ENCODE data around the gene SRGAP1. TPM values are rescaled to one million over a fixed set of nuclear protein-coding genes. Genes with fewer than 3 reads are reported as not detected.

Gene SRGAP1
- total RNA-seq, 1 donor = 26.1 TPM

GRCh38 chr12:63906876-63907275 lies 62.4 kb downstream of the SRGAP1 start:
- no peaks in the 10 kb centered on the region for H3K27me3 ChIP-seq (ENCODE audit: insufficient read depth, low read length)
- H3K9me3 ChIP-seq (ENCODE audit: low read depth, low read length) = no peaks in the 10 kb centered on the region
- no peak for DNase-seq (ENCODE audit: insufficient read length, low spot score, missing footprints)
- H3K4me3 ChIP-seq (ENCODE audit: insufficient read depth, low read length) = no peak overlapping the region
- H4K20me1 ChIP-seq (ENCODE audit: insufficient read depth, low read length) = peaks cover 4% of the 10 kb centered on the region
- no peak overlapping the region for H3K4me2 ChIP-seq (ENCODE audit: insufficient read depth, low read length)
- H3K79me2 ChIP-seq (ENCODE audit: insufficient read depth, low read length) = peaks cover 95% of the 10 kb centered on the region
- no peaks in the 10 kb centered on the region for H3K36me3 ChIP-seq (ENCODE audit: insufficient read depth, low read length)
- no peak for TF ChIP-seq CTCF (IDR thresholded peaks at IDR 0.05; ENCODE audit: extremely low read depth, low read depth, low read length)
- no peak overlapping the region for H2AFZ ChIP-seq (ENCODE audit: low read length)
- H3K27ac ChIP-seq (ENCODE audit: low read depth, low read length) = no peak overlapping the region
- peaks cover 4% of the 10 kb centered on the region for H3K4me1 ChIP-seq (ENCODE audit: insufficient read depth, low read length)

DNA sequence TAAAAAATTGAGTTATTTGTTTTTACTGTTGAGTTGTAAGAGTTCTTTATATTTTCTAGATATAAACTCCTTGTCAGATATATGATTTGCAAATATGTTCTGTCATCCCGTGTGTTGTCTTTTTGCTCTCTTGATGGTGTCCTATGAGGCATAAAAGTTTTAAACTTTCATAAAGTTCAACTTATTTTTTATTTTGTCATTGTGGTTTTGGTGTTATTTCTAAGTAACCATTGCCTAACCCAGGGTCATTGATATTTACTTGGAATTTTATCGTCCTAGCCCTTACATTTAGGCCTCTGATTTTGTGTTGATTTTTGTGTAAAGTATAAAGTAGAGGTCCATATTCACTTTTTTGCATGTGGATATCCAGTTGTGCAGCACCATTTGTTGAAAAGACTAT lies 63.1 kb downstream of the SRGAP1 start:
- Histone ChIP-seq H3K9me3 (ENCODE audit: low read depth, low read length) (no peaks in the 10 kb centered on the region), H3K4me3 (ENCODE audit: insufficient read depth, low read length) (no peak overlapping the region), H2AFZ (ENCODE audit: low read length) (no peak overlapping the region), H3K36me3 (ENCODE audit: insufficient read depth, low read length) (no peaks in the 10 kb centered on the region), H3K27me3 (ENCODE audit: insufficient read depth, low read length) (no peaks in the 10 kb centered on the region), H3K27ac (ENCODE audit: low read depth, low read length) (no peak overlapping the region), H3K79me2 (ENCODE audit: insufficient read depth, low read length) (peaks cover 95% of the 10 kb centered on the region), H4K20me1 (ENCODE audit: insufficient read depth, low read length) (peaks cover 4% of the 10 kb centered on the region), H3K4me2 (ENCODE audit: insufficient read depth, low read length) (no peak overlapping the region), H3K4me1 (ENCODE audit: insufficient read depth, low read length) (peaks cover 4% of the 10 kb centered on the region)
- no peak for DNase-seq (ENCODE audit: insufficient read length, low spot score, missing footprints)
- no peak for TF ChIP-seq CTCF (IDR thresholded peaks at IDR 0.05; ENCODE audit: extremely low read depth, low read depth, low read length)

GRCh38 chr12:63909746-63910145 lies 65.2 kb downstream of the SRGAP1 start:
- Histone ChIP-seq H3K27me3 (ENCODE audit: insufficient read depth, low read length) (no peaks in the 10 kb centered on the region), H3K4me2 (ENCODE audit: insufficient read depth, low read length) (no peak overlapping the region), H2AFZ (ENCODE audit: low read length) (no peak overlapping the region), H3K36me3 (ENCODE audit: insufficient read depth, low read length) (no peaks in the 10 kb centered on the region), H4K20me1 (ENCODE audit: insufficient read depth, low read length) (peaks cover 4% of the 10 kb centered on the region), H3K4me1 (ENCODE audit: insufficient read depth, low read length) (peaks cover 13% of the 10 kb centered on the region), H3K9me3 (ENCODE audit: low read depth, low read length) (no peaks in the 10 kb centered on the region), H3K27ac (ENCODE audit: low read depth, low read length) (no peak overlapping the region), H3K79me2 (ENCODE audit: insufficient read depth, low read length) (peaks cover 94% of the 10 kb centered on the region), H3K4me3 (ENCODE audit: insufficient read depth, low read length) (no peak overlapping the region)
- peak; percentile 25 for DNase-seq (ENCODE audit: insufficient read length, low spot score, missing footprints)
- no peak for TF ChIP-seq CTCF (IDR thresholded peaks at IDR 0.05; ENCODE audit: extremely low read depth, low read depth, low read length)

DNA sequence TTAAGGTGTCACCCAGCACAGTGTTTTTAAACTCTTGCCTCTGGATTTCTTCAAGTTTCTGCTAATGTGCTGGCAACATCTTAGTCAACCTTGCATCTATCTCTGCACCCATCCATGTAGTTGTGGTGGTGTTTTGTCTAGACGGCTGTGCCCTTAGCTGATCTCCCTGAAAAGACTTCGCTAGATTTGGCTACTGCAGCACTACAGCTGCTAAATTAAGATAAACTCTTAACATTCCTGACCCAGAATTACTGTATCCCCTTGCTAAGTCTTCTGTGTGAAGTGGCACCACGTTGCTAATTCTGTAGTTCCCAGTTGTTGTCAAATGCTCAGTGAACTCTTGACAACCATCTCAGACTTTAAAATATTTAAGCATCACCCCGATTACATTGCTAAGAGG lies 66.8 kb downstream of the SRGAP1 start:
- peaks cover 29% of the 10 kb centered on the region for H3K4me1 ChIP-seq (ENCODE audit: insufficient read depth, low read length)
- no peak for DNase-seq (ENCODE audit: insufficient read length, low spot score, missing footprints)
- H3K4me3 ChIP-seq (ENCODE audit: insufficient read depth, low read length) = no peak overlapping the region
- no peaks in the 10 kb centered on the region for H3K27me3 ChIP-seq (ENCODE audit: insufficient read depth, low read length)
- H3K4me2 ChIP-seq (ENCODE audit: insufficient read depth, low read length) = no peak overlapping the region
- H3K9me3 ChIP-seq (ENCODE audit: low read depth, low read length) = no peaks in the 10 kb centered on the region
- no peaks in the 10 kb centered on the region for H3K36me3 ChIP-seq (ENCODE audit: insufficient read depth, low read length)
- peaks cover 4% of the 10 kb centered on the region for H4K20me1 ChIP-seq (ENCODE audit: insufficient read depth, low read length)
- H3K79me2 ChIP-seq (ENCODE audit: insufficient read depth, low read length) = peaks cover 95% of the 10 kb centered on the region
- H3K27ac ChIP-seq (ENCODE audit: low read depth, low read length) = no peak overlapping the region
- no peak overlapping the region for H2AFZ ChIP-seq (ENCODE audit: low read length)
- no peak for TF ChIP-seq CTCF (IDR thresholded peaks at IDR 0.05; ENCODE audit: extremely low read depth, low read depth, low read length)
